ENCODE results near the gene SMARCD2. TPM values are rescaled to one million over a fixed set of nuclear protein-coding genes. Genes with fewer than 3 reads are reported as not detected.

SMARCD2 gene
- total and polyA plus RNA-seq, 2 of the 13 experiments (the other 11 are each of a cell fraction or from before 2014, with no cell fraction given) = 122 to 150 TPM

GRCh38 chr17:63840591-63841349 is 1.7 kb downstream of the SMARCD2 start:
- POLR2A ChIA-PET = interaction anchor here (1.0 to 4.4 kb wide), 4 partner anchors 9 to 219 kb away, joined by 3 to 37 read pairs (median 32); partner anchors contain the start of genes CCDC47, DDX42, FTSJ3 and MAP3K3
- intact Hi-C loops (cut with micrococcal nuclease; ENCODE audit: unreplicated experiment) = loop anchor here (1.0 to 5.0 kb wide), 2 partner anchors 13 to 68 kb away; partner anchors contain the start of genes CCDC47, DDX42, FTSJ3 and PSMC5
- H2AFZ ChIP-seq (ENCODE audit: low read length) = no peak overlapping the region
- peak overlapping the region; percentile 93 for H3K9ac ChIP-seq (ENCODE audit: insufficient read depth, low read depth, low read length)
- H3K9me3 ChIP-seq (ENCODE audit: low read length) = no peaks in the 10 kb centered on the region
- BruUV-seq (replicated peaks) = no TSS peak
- in situ Hi-C loops (cut with HindIII; ENCODE audit: extremely low pct_ligation_motif_present, low pct_unique_long_range_greater_than_20kb) = loop anchor here (10.0 kb wide), 1 partner anchor 664 kb away; the partner anchor contains the start of genes CEP95 and DDX5
- CTCF ChIA-PET (ENCODE audit: low intra/inter-chr PET ratio, low total read pairs) = no interaction called here
- 38% methylated on average over 4 of the region's 4 CpGs for WGBS (ENCODE audit: low lambda C conversion rate)
- peaks cover 46% of the 10 kb centered on the region for H3K79me2 ChIP-seq (ENCODE audit: insufficient read depth, low read length)
- peak overlapping the region; percentile 85 to 98 (median 97) for H3K4me3 ChIP-seq (replicated peaks in 1 of 3; ENCODE audit: insufficient read depth in 1 of 3, low read depth in 2 of 3, low read length in 3 of 3)
- H3K4me2 ChIP-seq (ENCODE audit: low read depth, low read length) = peak overlapping the region; percentile 92
- H3K27me3 ChIP-seq (ENCODE audit: control insufficient read depth in 1 of 2, insufficient read depth in 2 of 2, low read length in 2 of 2) = no peaks in the 10 kb centered on the region; a peak in 1 of 5 replicates
- peaks cover 44% of the 10 kb centered on the region for H3K4me1 ChIP-seq (ENCODE audit: insufficient read depth, low read length)
- DNase-seq (ENCODE audit: low spot score) (no peak), ATAC-seq (peak; percentile 2), FAIRE-seq (no peak)
- peaks cover 11 to 20% of the 10 kb centered on the region in 2 experiments for H3K36me3 ChIP-seq (replicated peaks in 1 of 2; ENCODE audit: control insufficient read depth in 1 of 2, insufficient read depth in 2 of 2, low read length in 2 of 2)
- H4K20me1 ChIP-seq (ENCODE audit: insufficient read depth, low read length) = peaks cover 10% of the 10 kb centered on the region; the same call in 1 of the 2 replicates
- H3K27ac ChIP-seq (ENCODE audit: extremely low read length, insufficient read depth, low read length) = peak overlapping the region; percentile 92
- TF ChIP-seq BORCS8-MEF2B (CRISPR knock-in tag; IDR thresholded peaks at IDR 0.05) = 0 out of 2 replicates have a peak, but pooled peaks have one; percentile 5
- TF ChIP-seq FOSL2 (CRISPR knock-in tag; IDR thresholded peaks at IDR 0.05) = no peak
- TF ChIP-seq ZNF678 (CRISPR knock-in tag; IDR thresholded peaks at IDR 0.05) = 0 out of 2 replicates have a peak, but pooled peaks have one; percentile 8
- TF ChIP-seq ZNF550 (CRISPR knock-in tag; IDR thresholded peaks at IDR 0.05; ENCODE audit: borderline replicate concordance) = 0 out of 2 replicates have a peak, but pooled peaks have one; percentile 31
- peak; percentile 77; the same call in 1 of the 2 replicates for TF ChIP-seq ZNF776 (CRISPR knock-in tag; IDR thresholded peaks at IDR 0.05)
- no peak for TF ChIP-seq SNAPC2 (CRISPR knock-in tag; IDR thresholded peaks at IDR 0.05)
- 0 out of 2 replicates have a peak, but pooled peaks have one; percentile 21 for TF ChIP-seq CCDC6 (CRISPR knock-in tag; IDR thresholded peaks at IDR 0.05)
- TF ChIP-seq CENPBD1 (CRISPR knock-in tag; IDR thresholded peaks at IDR 0.05; ENCODE audit: borderline replicate concordance, low read depth) = no peak
- 0 out of 2 replicates have a peak, but pooled peaks have one; percentile 52 for TF ChIP-seq ZNF446 (CRISPR knock-in tag; IDR thresholded peaks at IDR 0.05)
- TF ChIP-seq ZNF556 (CRISPR knock-in tag; IDR thresholded peaks at IDR 0.05; ENCODE audit: borderline replicate concordance) = 0 out of 2 replicates have a peak, but pooled peaks have one; percentile 13
- peak; percentile 69 for TF ChIP-seq ZNF687 (CRISPR knock-in tag; IDR thresholded peaks at IDR 0.05)
- TF ChIP-seq ZNF143 (CRISPR knock-in tag; IDR thresholded peaks at IDR 0.05) = no peak
- TF ChIP-seq, protein P1, sequence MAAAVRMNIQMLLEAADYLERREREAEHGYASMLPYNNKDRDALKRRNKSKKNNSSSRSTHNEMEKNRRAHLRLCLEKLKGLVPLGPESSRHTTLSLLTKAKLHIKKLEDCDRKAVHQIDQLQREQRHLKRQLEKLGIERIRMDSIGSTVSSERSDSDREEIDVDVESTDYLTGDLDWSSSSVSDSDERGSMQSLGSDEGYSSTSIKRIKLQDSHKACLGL (CRISPR knock-in tag; IDR thresholded peaks at IDR 0.05) = peak; percentile 26; the same call in 1 of the 2 replicates
- TF ChIP-seq SPEN (CRISPR knock-in tag; IDR thresholded peaks at IDR 0.05; ENCODE audit: low read depth) = peak; percentile 54; the same call in 1 of the 2 replicates
- TF ChIP-seq, protein P2, sequence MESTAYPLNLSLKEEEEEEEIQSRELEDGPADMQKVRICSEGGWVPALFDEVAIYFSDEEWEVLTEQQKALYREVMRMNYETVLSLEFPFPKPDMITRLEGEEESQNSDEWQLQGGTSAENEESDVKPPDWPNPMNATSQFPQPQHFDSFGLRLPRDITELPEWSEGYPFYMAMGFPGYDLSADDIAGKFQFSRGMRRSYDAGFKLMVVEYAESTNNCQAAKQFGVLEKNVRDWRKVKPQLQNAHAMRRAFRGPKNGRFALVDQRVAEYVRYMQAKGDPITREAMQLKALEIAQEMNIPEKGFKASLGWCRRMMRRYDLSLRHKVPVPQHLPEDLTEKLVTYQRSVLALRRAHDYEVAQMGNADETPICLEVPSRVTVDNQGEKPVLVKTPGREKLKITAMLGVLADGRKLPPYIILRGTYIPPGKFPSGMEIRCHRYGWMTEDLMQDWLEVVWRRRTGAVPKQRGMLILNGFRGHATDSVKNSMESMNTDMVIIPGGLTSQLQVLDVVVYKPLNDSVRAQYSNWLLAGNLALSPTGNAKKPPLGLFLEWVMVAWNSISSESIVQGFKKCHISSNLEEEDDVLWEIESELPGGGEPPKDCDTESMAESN (CRISPR knock-in tag; conservative IDR thresholded peaks at IDR 0.05) = 0 out of 2 replicates have a peak, but pooled peaks have one; percentile 29
- no peak for TF ChIP-seq PITX1 (CRISPR knock-in tag; IDR thresholded peaks at IDR 0.05)
